ENCODE measurements around the gene SLC8A2. TPM values are rescaled to one million over a fixed set of nuclear protein-coding genes. Genes with fewer than 3 reads are reported as not detected.

Gene SLC8A2
- polyA plus RNA-seq, 1 donor (not counting 4 experiments of a cell fraction or from before 2014, with no cell fraction given) = 0.17 TPM

GRCh38 chr19:47497821-47498520 is 26.3 kb upstream of the SLC8A2 start:
- peaks cover 6% of the 10 kb centered on the region for H4K20me1 ChIP-seq (ENCODE audit: control insufficient read depth, extremely low read depth, insufficient read depth, low read length)
- no peak overlapping the region for H3K4me2 ChIP-seq (ENCODE audit: control insufficient read depth, extremely low read depth, insufficient read depth, low read depth, low read length)
- H3K9me1 ChIP-seq (ENCODE audit: control insufficient read depth, extremely low read depth, insufficient read depth, low read length) = no peaks in the 10 kb centered on the region
- H3K27me3 ChIP-seq (ENCODE audit: control insufficient read depth, extremely low read depth, insufficient read depth, low read length) = no peaks in the 10 kb centered on the region
- H3K36me3 ChIP-seq (ENCODE audit: control insufficient read depth in 2 of 2, extremely low read depth in 1 of 2, insufficient read depth in 2 of 2, low read length in 2 of 2) = peaks cover 41 to 42% of the 10 kb centered on the region in 2 experiments
- no peak overlapping the region for H3K27ac ChIP-seq (ENCODE audit: control insufficient read depth, insufficient read depth, low read length)
- H3K79me2 ChIP-seq (ENCODE audit: control insufficient read depth, insufficient read depth, low read length) = peaks cover 3% of the 10 kb centered on the region
- no peak for FAIRE-seq
- no peak for DNase-seq (ENCODE audit: low read depth, low spot score)
- dilution Hi-C loops (cut with MboI; ENCODE audit: extremely low pct_ligation_motif_present, low sequenced_read_pairs) = no loop called here
- H3K9ac ChIP-seq (ENCODE audit: control insufficient read depth, extremely low read depth, insufficient read depth, low read length) = no peak overlapping the region
- TF ChIP-seq EZH2 (IDR thresholded peaks at IDR 0.05; ENCODE audit: low read length) (no peak), CTCF (optimal IDR thresholded peaks at IDR 0.05 in 1 of 3, IDR thresholded peaks at IDR 0.05 in 1 of 3, conservative IDR thresholded peaks at IDR 0.05 in 1 of 3; ENCODE audit: extremely low read depth in 1 of 3, insufficient read depth in 2 of 3, low read length in 3 of 3) (no peak)
- H3K4me3 ChIP-seq (ENCODE audit: control insufficient read depth in 2 of 3, extremely low read depth in 1 of 3, insufficient read depth in 2 of 3, low read depth in 1 of 3, low read length in 3 of 3) = no peak overlapping the region
- H3K4me1 ChIP-seq (ENCODE audit: control insufficient read depth, extremely low read depth, insufficient read depth, low read length) = no peaks in the 10 kb centered on the region
- no peaks in the 10 kb centered on the region for H3K9me3 ChIP-seq (ENCODE audit: control insufficient read depth, low read depth, low read length)
- H2AFZ ChIP-seq (ENCODE audit: control insufficient read depth, low read length) = no peak overlapping the region

- Histone ChIP-seq H3K79me2 (ENCODE audit: control insufficient read depth, insufficient read depth, low read length) (peaks cover 3% of the 10 kb centered on the region), H3K4me3 (ENCODE audit: control insufficient read depth in 2 of 3, extremely low read depth in 1 of 3, insufficient read depth in 2 of 3, low read depth in 1 of 3, low read length in 3 of 3) (no peak overlapping the region), H2AFZ (ENCODE audit: control insufficient read depth, low read length) (no peak overlapping the region), H3K9ac (ENCODE audit: control insufficient read depth, extremely low read depth, insufficient read depth, low read length) (no peak overlapping the region), H3K4me2 (ENCODE audit: control insufficient read depth, extremely low read depth, insufficient read depth, low read depth, low read length) (no peak overlapping the region), H3K9me3 (ENCODE audit: control insufficient read depth, low read depth, low read length) (no peaks in the 10 kb centered on the region), H3K4me1 (ENCODE audit: control insufficient read depth, extremely low read depth, insufficient read depth, low read length) (no peaks in the 10 kb centered on the region), H4K20me1 (ENCODE audit: control insufficient read depth, extremely low read depth, insufficient read depth, low read length) (peaks cover 6% of the 10 kb centered on the region), H3K36me3 (ENCODE audit: control insufficient read depth in 2 of 2, extremely low read depth in 1 of 2, insufficient read depth in 2 of 2, low read length in 2 of 2) (peaks cover 41% of the 10 kb centered on the region in 2 experiments), H3K9me1 (ENCODE audit: control insufficient read depth, extremely low read depth, insufficient read depth, low read length) (no peaks in the 10 kb centered on the region), H3K27ac (ENCODE audit: control insufficient read depth, insufficient read depth, low read length) (no peak overlapping the region), H3K27me3 (ENCODE audit: control insufficient read depth, extremely low read depth, insufficient read depth, low read length) (no peaks in the 10 kb centered on the region)
- FAIRE-seq (no peak), DNase-seq (ENCODE audit: low read depth, low spot score) (no peak)
- TF ChIP-seq EZH2 (IDR thresholded peaks at IDR 0.05; ENCODE audit: low read length) = no peak
- no peak for TF ChIP-seq CTCF (optimal IDR thresholded peaks at IDR 0.05 in 1 of 3, IDR thresholded peaks at IDR 0.05 in 1 of 3, conservative IDR thresholded peaks at IDR 0.05 in 1 of 3; ENCODE audit: extremely low read depth in 1 of 3, insufficient read depth in 2 of 3, low read length in 3 of 3)
- dilution Hi-C loops (cut with MboI; ENCODE audit: extremely low pct_ligation_motif_present, low sequenced_read_pairs) = no loop called here
Measured at GRCh38 chr19:47497050-47497766, 25.5 kb upstream of the SLC8A2 start.
